Pancreas (tissue), 10 donors: ENCODE results near the gene AMPD2. TPM values are rescaled to one million over a fixed set of nuclear protein-coding genes. Genes with fewer than 3 reads are reported as not detected.

Experiments used
- ATAC-seq, 4 donors: fragments of 200-7000 bp; cut with Tn5 transposase; one replicate each; pipeline versions ENCODE4 v1.8.0 to v1.9.1; 2020; ENCODE audit warnings: mild to moderate bottlenecking in 4 of 4, moderate library complexity in 4 of 4
- DNase-seq, 6 donors: peaks; one replicate each; pipeline ENCODE4 v3.0.0-alpha.2; 2020
- FAIRE-seq: peaks from 2 replicates; lab custom pipeline; 2012; peaks lifted over from hg19 to GRCh38; lab: Jason Lieb, UNC
- H3K27ac ChIP-seq, 4 donors: fragments of 200-600 bp; sonication (generic); 1 replicate in 3 of 4; 2 replicates in 1 of 4; pipeline versions ENCODE4 v1.5.0 to v1.8.0; 2020
- H3K27me3 ChIP-seq, 4 donors: fragments of 200-600 bp; one replicate each; pipeline ENCODE4 v1.8.0; 2021
- H3K36me3 ChIP-seq, 3 donors: fragments of 200-600 bp; sonication (generic) in 1 of 3; one replicate each; pipeline versions ENCODE4 v1.5.0 to v1.8.0; 2020 to 2021
- H3K4me1 ChIP-seq, 3 donors: fragments of 200-600 bp; one replicate each; pipeline ENCODE4 v1.8.0; 2021
- H3K4me3 ChIP-seq, 4 donors: fragments of 200-600 bp; sonication (generic) in 2 of 4; one replicate each; pipeline versions ENCODE4 v1.5.0 to v1.8.0; 2020 to 2021
- H3K9me3 ChIP-seq, 4 donors: fragments of 200-600 bp; one replicate each; pipeline ENCODE4 v1.8.0; 2021
- CTCF ChIP-seq, 4 donors: fragments of 200-600 bp; sonication (generic) in 3 of 4; IDR thresholded peaks; one replicate each; pipeline versions ENCODE4 v1.5.0 to v1.8.0; 2021; ENCODE audit warnings: antibody characterized with exemption in 4 of 4
- WGBS, 2 donors: extraction: QIAGEN DNeasy Blood & Tissue Kit; methylation state at CpG; one replicate each; pipeline ENCODE4 v1.1.7; 2013; 5-methylcytosine and 5-hydroxymethylcytosine counted together
- intact Hi-C, 3 donors: fragments of 100-400 bp; cut with DNase I; formaldehyde crosslinking; loops; one replicate each; pipeline versions ENCODE4 v1.11.1 to v1.14.2; 2022
- polyA plus RNA-seq, 2 donors: library from polyadenylated mRNA; stranded (reverse); fragments of 200-250 nt; gene quantifications; one replicate each; pipeline ENCODE4 v1.2.3, GENCODE V29; 2013
- total RNA-seq, 6 donors: library from RNA; stranded (reverse); fragmentation: NEBNext Ultra II Directional in 4 of 6; extraction: Animal tissue kit (Norgen Biotek cat#: 25700) in 4 of 6; gene quantifications; one replicate each; pipeline versions ENCODE4 v1.2.1 to v1.2.4, GENCODE V29; 2021 to 2023
- donor health status: healthy with polysubstance abuse.
- donor health status: DM: no; HTN: no; CAD: no; lungs with moderate emphysema.
- donor health status: DM: no; HTN: no; CAD: no.
- donor health status: control.
- donor health status: control.
- donor health status: Bipolar disorder and iron deficiency.
- donor health status: DM: yes; HTN: yes; CAD: no.
- donor health status: DM: no; HTN: no; CAD: no.
- donor health status: DM: no; HTN: no; CAD: no.
- donor health status: DM: yes; HTN: yes; CAD: no.

AMPD2 gene
- total and polyA plus RNA-seq, 8 donors, result 17.6 to 57.3 (median 35.5) TPM

DNA sequence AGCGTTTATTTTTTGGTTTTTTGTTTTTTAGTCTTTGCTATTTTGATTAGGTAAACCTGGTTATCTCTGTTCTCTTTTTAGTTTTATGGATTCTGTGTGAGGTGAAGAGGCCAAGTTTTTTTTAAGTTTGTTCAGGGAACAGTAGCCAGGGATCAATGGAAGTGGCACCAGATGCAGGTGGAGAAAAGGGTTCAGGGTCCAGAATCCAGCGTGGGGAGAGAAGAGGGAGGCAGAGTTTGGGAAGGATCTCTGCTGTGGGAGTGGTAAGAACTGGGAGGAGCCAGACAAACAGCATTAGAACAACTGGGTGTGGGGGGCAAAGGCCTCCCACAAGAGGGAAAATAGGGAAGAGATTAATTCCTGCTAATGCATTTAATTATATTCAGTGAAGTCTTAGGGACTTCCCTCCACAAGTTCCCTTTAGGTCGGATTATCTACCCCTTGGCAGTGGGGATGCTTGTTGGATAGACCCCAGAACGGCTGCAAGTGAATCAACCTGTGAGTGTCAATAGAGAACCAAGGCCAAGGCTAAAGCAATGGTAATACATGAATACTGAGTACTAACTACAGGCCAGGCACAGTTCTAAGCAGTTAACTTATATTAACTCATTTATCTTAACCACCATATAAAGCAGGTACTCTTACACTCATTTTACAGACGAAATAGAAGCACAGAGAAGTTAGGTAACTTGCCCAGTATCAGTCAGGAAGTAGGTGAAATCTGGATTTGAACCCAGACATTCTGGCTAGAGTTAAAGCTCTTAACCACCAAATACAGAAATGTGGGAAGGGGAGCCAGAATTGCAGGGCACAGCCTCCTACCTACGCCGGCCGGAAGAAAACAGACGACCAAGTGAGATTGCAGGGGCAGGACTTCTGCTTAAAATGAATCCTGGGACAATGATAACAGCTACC lies 719 bp upstream of the AMPD2 start:
- 9 to 11% methylated on average over 9 of the region's 9 CpGs for WGBS, 2 donors
- ATAC-seq, result peak; percentile 11 to 41 (median 32)

GRCh38 chr1:109620401-109620791 lies 759 bp downstream of the AMPD2 start:
- intact Hi-C loops, result no loop called here
- no peak for TF ChIP-seq CTCF (IDR thresholded peaks at IDR 0.05)
- no peaks in the 10 kb centered on the region for H3K9me3 ChIP-seq
- H3K4me1 ChIP-seq, result peaks cover 3 to 15% (median 14%) of the 10 kb centered on the region in 3 donors
- 0% methylated on average over 7 to 9 of the region's 9 CpGs for WGBS, 2 donors
- DNase-seq (peak in 3 of 6 donors; percentile 36 to 64 (median 52)), ATAC-seq (peak; percentile 31 to 41 (median 38)), FAIRE-seq (no peak)
- peak overlapping the region; percentile 39 to 84 (median 72) for H3K27ac ChIP-seq
- no peaks in the 10 kb centered on the region for H3K27me3 ChIP-seq
- peak overlapping the region; percentile 66 to 84 (median 77) for H3K4me3 ChIP-seq
- H3K36me3 ChIP-seq, result no peaks in the 10 kb centered on the region

More for the DNA sequence above, 719 bp upstream of the AMPD2 start:
- no peak for FAIRE-seq
- Histone ChIP-seq H3K9me3 (no peaks in the 10 kb centered on the region), H3K4me3 (peak overlapping the region in 3 of 4 donors; percentile 66 to 84 (median 80)), H3K27me3 (no peaks in the 10 kb centered on the region), H3K27ac (peak overlapping the region; percentile 39 to 84 (median 72)), H3K4me1 (peaks cover 3 to 15% (median 14%) of the 10 kb centered on the region in 3 donors), H3K36me3 (no peaks in the 10 kb centered on the region)
- intact Hi-C loops, result no loop called here
- peak in 2 of 6 donors; percentile 18 to 55 for DNase-seq
- no peak for TF ChIP-seq CTCF (IDR thresholded peaks at IDR 0.05)

GRCh38 chr1:109620841-109621286 lies 1.2 kb downstream of the AMPD2 start:
- FAIRE-seq, result no peak
- intact Hi-C loops, result no loop called here
- ATAC-seq, result peak; percentile 66 to 81 (median 77)
- Histone ChIP-seq H3K27ac (peak overlapping the region; percentile 39 to 84 (median 72)), H3K9me3 (no peaks in the 10 kb centered on the region), H3K4me3 (peak overlapping the region; percentile 66 to 84 (median 77)), H3K4me1 (peaks cover 3 to 15% (median 14%) of the 10 kb centered on the region in 3 donors), H3K36me3 (peaks cover 0 to under 1% (median 0%) of the 10 kb centered on the region in 3 donors), H3K27me3 (no peaks in the 10 kb centered on the region)
- TF ChIP-seq CTCF (IDR thresholded peaks at IDR 0.05), result no peak
- DNase-seq, result peak; percentile 84 to 95 (median 90)
- 0% methylated on average over 15 to 18 of the region's 18 CpGs for WGBS, 2 donors

DNA sequence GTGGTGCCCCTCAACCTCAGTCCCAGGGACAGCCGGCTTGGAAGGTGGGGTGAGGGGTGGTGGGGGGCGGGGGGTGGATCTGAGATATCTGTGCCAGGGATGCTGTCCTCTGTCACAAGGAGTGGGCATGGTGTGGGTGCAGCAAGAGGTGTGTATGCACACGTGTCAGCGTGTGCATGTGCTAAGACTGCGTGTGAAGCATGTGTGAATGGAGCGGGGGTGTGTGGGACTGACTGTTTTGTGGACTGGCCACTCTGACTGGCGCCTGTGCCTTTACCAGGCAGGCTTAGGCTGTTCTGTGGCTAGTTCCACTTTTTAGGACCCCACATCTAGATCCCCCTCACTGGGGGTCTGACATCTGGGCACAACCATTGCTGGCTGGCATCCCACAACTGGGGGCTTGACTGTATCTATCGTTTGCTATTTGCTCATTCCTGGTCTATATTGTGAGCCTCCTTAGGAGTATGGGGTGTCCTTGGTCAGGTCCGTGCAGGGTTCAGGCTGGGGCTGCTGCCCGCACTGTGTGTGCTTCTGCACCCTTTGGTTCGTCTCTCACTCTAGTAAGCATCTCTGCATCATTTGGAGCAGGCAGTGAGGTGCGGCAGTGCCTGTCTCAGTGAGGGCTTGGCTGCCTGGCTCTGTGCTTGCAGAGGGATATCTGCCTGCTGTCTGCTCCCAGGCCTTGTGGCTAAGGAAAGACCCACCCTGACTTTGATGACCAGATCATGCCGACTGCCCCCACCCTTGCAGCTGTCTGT lies 1.9 kb downstream of the AMPD2 start:
- no peak overlapping the region for H3K27ac ChIP-seq
- no peaks in the 10 kb centered on the region for H3K27me3 ChIP-seq
- DNase-seq, result peak in 3 of 6 donors; percentile 17 to 49 (median 30)
- no peak for FAIRE-seq
- peak overlapping the region in 3 of 4 donors; percentile 66 to 84 (median 80) for H3K4me3 ChIP-seq
- peaks cover 0 to 7% (median under 1%) of the 10 kb centered on the region in 3 donors for H3K36me3 ChIP-seq
- WGBS, 2 donors, result 37 to 39% methylated on average over 13 of the region's 13 CpGs
- intact Hi-C loops, result no loop called here
- peaks cover 3 to 15% (median 14%) of the 10 kb centered on the region in 3 donors for H3K4me1 ChIP-seq
- no peak for TF ChIP-seq CTCF (IDR thresholded peaks at IDR 0.05)
- ATAC-seq, result no peak
- H3K9me3 ChIP-seq, result no peaks in the 10 kb centered on the region
